Keratinocyte (primary cell): ENCODE results near the gene PLA2G12B. TPM values are rescaled to one million over a fixed set of nuclear protein-coding genes. Genes with fewer than 3 reads are reported as not detected.

Experiments used
- DNase-seq: peaks from one replicate; pipeline ENCODE4 v3.0.0-alpha.2; 2011; ENCODE audit warnings: low read depth, missing footprints, low spot score
- FAIRE-seq: peaks from 2 replicates; lab custom pipeline; 2011; peaks lifted over from hg19 to GRCh38; lab: Jason Lieb, UNC
- H2AFZ ChIP-seq: 2 replicates; pipeline ENCODE4 v1.6.0; 2012; ENCODE audit warnings: low read length, control low read depth, inconsistent platforms; ENCODE audit not compliant: control insufficient read depth
- H3K27ac ChIP-seq: 2 replicates; pipeline ENCODE4 v1.5.1; 2011; ENCODE audit warnings: low read length; ENCODE audit not compliant: control insufficient read depth, insufficient read depth
- H3K27me3 ChIP-seq: 3 replicates; pipeline ENCODE4 v1.6.0; 2011; ENCODE audit warnings: low read length; ENCODE audit not compliant: control insufficient read depth, insufficient read depth; ENCODE audit errors: extremely low read depth
- H3K36me3 ChIP-seq, 2 experiments: 2 replicates in 1 of 2; 3 replicates in 1 of 2; pipeline ENCODE4 v1.5.1; 2011; ENCODE audit warnings: low read length in 2 of 2, mild to moderate bottlenecking in 1 of 2; ENCODE audit not compliant: control insufficient read depth in 2 of 2, insufficient read depth in 2 of 2; ENCODE audit errors: extremely low read depth in 1 of 2
- H3K4me1 ChIP-seq: 3 replicates; pipeline ENCODE4 v1.5.1; 2011; ENCODE audit warnings: low read length; ENCODE audit not compliant: control insufficient read depth, insufficient read depth; ENCODE audit errors: extremely low read depth
- H3K4me2 ChIP-seq: 3 replicates; pipeline ENCODE4 v1.6.0; 2011; ENCODE audit warnings: low read depth, low read length; ENCODE audit not compliant: control insufficient read depth, insufficient read depth; ENCODE audit errors: extremely low read depth
- H3K4me3 ChIP-seq, 3 experiments: fragments of 200-600 bp in 1 of 3; sonication (generic) in 1 of 3; 2 replicates in 2 of 3; 3 replicates in 1 of 3; pipeline ENCODE4 v1.5.1; 2011 to 2016; ENCODE audit warnings: low read length in 3 of 3, mild to moderate bottlenecking in 3 of 3, control low read depth in 2 of 3, inconsistent platforms in 1 of 3, low read depth in 1 of 3, mixed read lengths in 1 of 3, mixed run types in 1 of 3, moderate library complexity in 1 of 3; ENCODE audit not compliant: control insufficient read depth in 2 of 3, insufficient read depth in 2 of 3; ENCODE audit errors: extremely low read depth in 1 of 3
- H3K79me2 ChIP-seq: 2 replicates; pipeline ENCODE4 v1.6.0; 2012; ENCODE audit warnings: low read length; ENCODE audit not compliant: control insufficient read depth, insufficient read depth
- H3K9ac ChIP-seq: 3 replicates; pipeline ENCODE4 v1.6.0; 2011; ENCODE audit warnings: low read length; ENCODE audit not compliant: control insufficient read depth, insufficient read depth; ENCODE audit errors: extremely low read depth
- H3K9me1 ChIP-seq: 3 replicates; pipeline ENCODE4 v1.6.0; 2011; ENCODE audit warnings: low read length; ENCODE audit not compliant: control insufficient read depth, insufficient read depth; ENCODE audit errors: extremely low read depth
- H3K9me3 ChIP-seq: 2 replicates; pipeline ENCODE4 v1.5.1; 2012; ENCODE audit warnings: low read depth, low read length; ENCODE audit not compliant: control insufficient read depth
- H4K20me1 ChIP-seq: 3 replicates; pipeline ENCODE4 v1.6.0; 2011; ENCODE audit warnings: low read length; ENCODE audit not compliant: control insufficient read depth, insufficient read depth; ENCODE audit errors: extremely low read depth
- EZH2 ChIP-seq: IDR thresholded peaks from one replicate; pipeline ENCODE4 v1.6.1; 2012; ENCODE audit warnings: inconsistent platforms, mild to moderate bottlenecking, low read length, moderate library complexity
- dilution Hi-C: fragments of 300-500 bp; cut with MboI; formaldehyde crosslinking; loops from one replicate; pipeline ENCODE4 v1.7.0; 2020; ENCODE audit warnings: low sequenced_read_pairs; ENCODE audit not compliant: extremely low pct_ligation_motif_present
- polyA plus RNA-seq, 5 experiments: library from polyadenylated mRNA; depleted of rRNA in 3 of 5; stranded (reverse) in 3 of 5; stranded (forward) in 1 of 5; unstranded in 1 of 5; fragments of >200 nt; gene quantifications; 1 replicate in 1 of 5; 2 replicates in 3 of 5; 3 replicates in 1 of 5; pipeline versions ENCODE4 v1.2.1 to v1.2.3, GENCODE V29; 2011 to 2012; ENCODE audit warnings: missing spikeins in 2 of 5, low read depth in 1 of 5, low replicate concordance in 1 of 5
- TF ChIP-seq, protein P1 (sequence below), 3 experiments: IDR thresholded peaks in 1 of 3; conservative IDR thresholded peaks in 1 of 3; optimal IDR thresholded peaks in 1 of 3; 2 replicates in 2 of 3; 3 replicates in 1 of 3; pipeline versions ENCODE3 to v1.5.1; 2011; ENCODE audit warnings: low read length in 3 of 3, mild to moderate bottlenecking in 3 of 3, moderate library complexity in 2 of 3, control low read depth in 1 of 3, inconsistent platforms in 1 of 3; ENCODE audit not compliant: insufficient read depth in 2 of 3; ENCODE audit errors: extremely low read depth in 1 of 3

PLA2G12B gene
- polyA plus RNA-seq, 1 donor (not counting 4 experiments of a cell fraction or from before 2014, with no cell fraction given): not detected

DNA sequence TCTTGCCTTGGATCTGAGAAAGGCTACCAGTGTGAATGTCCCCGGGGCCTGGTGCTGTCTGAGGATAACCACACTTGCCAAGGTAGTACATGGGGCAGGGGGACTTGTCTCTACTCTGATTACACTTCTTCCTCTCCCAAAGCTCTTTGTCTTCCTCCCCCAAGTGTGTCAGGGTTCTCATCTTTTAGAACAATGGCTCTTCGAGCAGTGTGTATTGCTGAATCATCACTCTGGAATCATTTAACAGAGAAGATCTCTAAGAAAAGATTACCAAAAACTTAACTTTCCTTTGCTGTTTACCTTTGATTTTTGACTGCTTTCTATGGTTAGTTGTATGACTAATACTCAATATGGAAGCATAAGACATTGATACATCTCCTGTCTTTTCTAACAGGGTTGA, 42.8 kb downstream of the PLA2G12B start:
- Histone ChIP-seq H3K36me3 (no peaks in the 10 kb centered on the region), H3K4me3 (no peak overlapping the region), H3K27me3 (no peaks in the 10 kb centered on the region), H3K79me2 (no peaks in the 10 kb centered on the region), H3K9me3 (no peaks in the 10 kb centered on the region), H3K9ac (no peak overlapping the region), H4K20me1 (no peaks in the 10 kb centered on the region), H3K4me1 (no peaks in the 10 kb centered on the region), H3K9me1 (no peaks in the 10 kb centered on the region), H2AFZ (no peak overlapping the region), H3K4me2 (no peak overlapping the region), H3K27ac (no peak overlapping the region)
- no peak for DNase-seq
- dilution Hi-C loops: no loop called here
- no peak for FAIRE-seq
- TF ChIP-seq, protein P1, sequence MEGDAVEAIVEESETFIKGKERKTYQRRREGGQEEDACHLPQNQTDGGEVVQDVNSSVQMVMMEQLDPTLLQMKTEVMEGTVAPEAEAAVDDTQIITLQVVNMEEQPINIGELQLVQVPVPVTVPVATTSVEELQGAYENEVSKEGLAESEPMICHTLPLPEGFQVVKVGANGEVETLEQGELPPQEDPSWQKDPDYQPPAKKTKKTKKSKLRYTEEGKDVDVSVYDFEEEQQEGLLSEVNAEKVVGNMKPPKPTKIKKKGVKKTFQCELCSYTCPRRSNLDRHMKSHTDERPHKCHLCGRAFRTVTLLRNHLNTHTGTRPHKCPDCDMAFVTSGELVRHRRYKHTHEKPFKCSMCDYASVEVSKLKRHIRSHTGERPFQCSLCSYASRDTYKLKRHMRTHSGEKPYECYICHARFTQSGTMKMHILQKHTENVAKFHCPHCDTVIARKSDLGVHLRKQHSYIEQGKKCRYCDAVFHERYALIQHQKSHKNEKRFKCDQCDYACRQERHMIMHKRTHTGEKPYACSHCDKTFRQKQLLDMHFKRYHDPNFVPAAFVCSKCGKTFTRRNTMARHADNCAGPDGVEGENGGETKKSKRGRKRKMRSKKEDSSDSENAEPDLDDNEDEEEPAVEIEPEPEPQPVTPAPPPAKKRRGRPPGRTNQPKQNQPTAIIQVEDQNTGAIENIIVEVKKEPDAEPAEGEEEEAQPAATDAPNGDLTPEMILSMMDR (optimal IDR thresholded peaks at IDR 0.05 in 1 of 3, IDR thresholded peaks at IDR 0.05 in 1 of 3, conservative IDR thresholded peaks at IDR 0.05 in 1 of 3; ENCODE audit: extremely low read depth in 1 of 3, insufficient read depth in 2 of 3, low read length in 3 of 3): no peak
- no peak for TF ChIP-seq EZH2

DNA sequence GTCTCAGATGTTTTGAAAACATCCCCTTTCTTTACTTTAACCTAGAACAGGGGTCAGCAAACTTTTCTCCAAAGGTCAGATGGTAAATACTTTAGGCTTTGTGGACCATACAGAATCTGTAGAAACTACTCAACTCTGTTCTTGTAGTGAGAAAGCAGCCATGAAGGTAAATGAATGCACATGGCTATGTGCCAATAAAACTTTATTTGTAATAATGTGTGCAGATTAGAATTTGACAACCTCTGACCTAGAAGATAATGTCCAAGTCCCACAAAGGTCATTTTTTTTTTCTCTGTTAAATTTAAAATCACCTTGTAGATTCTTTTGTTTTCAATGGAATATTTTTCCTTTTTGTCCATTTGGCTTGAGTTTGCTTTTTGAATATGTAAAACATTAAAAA, 43.9 kb downstream of the PLA2G12B start:
- H3K4me2 ChIP-seq: no peak overlapping the region
- no peaks in the 10 kb centered on the region for H3K9me1 ChIP-seq
- FAIRE-seq (no peak), DNase-seq (no peak)
- dilution Hi-C loops: no loop called here
- no peaks in the 10 kb centered on the region for H3K36me3 ChIP-seq
- TF ChIP-seq, protein P1 (optimal IDR thresholded peaks at IDR 0.05 in 1 of 3, IDR thresholded peaks at IDR 0.05 in 1 of 3, conservative IDR thresholded peaks at IDR 0.05 in 1 of 3; ENCODE audit: extremely low read depth in 1 of 3, insufficient read depth in 2 of 3, low read length in 3 of 3): no peak
- no peak for TF ChIP-seq EZH2
- no peak overlapping the region for H3K27ac ChIP-seq
- H4K20me1 ChIP-seq: no peaks in the 10 kb centered on the region
- H3K9ac ChIP-seq: no peak overlapping the region
- no peaks in the 10 kb centered on the region for H3K79me2 ChIP-seq
- no peak overlapping the region for H3K4me3 ChIP-seq
- no peaks in the 10 kb centered on the region for H3K9me3 ChIP-seq
- no peaks in the 10 kb centered on the region for H3K27me3 ChIP-seq
- no peaks in the 10 kb centered on the region for H3K4me1 ChIP-seq
- H2AFZ ChIP-seq: no peak overlapping the region
